ENCODE results near the gene KCNG2. TPM values are rescaled to one million over a fixed set of nuclear protein-coding genes. Genes with fewer than 3 reads are reported as not detected.
A peak's percentile ranks its signal among the peaks of the same experiment; 100 is the strongest.

The KCNG2 gene
- total and polyA plus RNA-seq, 2 donors (not counting 1 experiment from before 2014, with no cell fraction given) = not detected

GRCh38 chr18:79942211-79942610, 144.5 kb downstream of the KCNG2 start:
- DNase-seq = no peak
- Mint-ChIP-seq H3K9me3 (ENCODE audit: insufficient read depth) (no peaks in the 10 kb centered on the region), H3K27me3 (no peaks in the 10 kb centered on the region), H3K27ac (no peak overlapping the region), H3K4me1 (peaks cover 26% of the 10 kb centered on the region), H3K4me3 (no peak overlapping the region)
- no peak overlapping the region for H3K9ac ChIP-seq (ENCODE audit: low read length)
- WGBS (ENCODE audit: insufficient coverage) = 96% methylated on average over 5 of the region's 7 CpGs
- ATAC-seq (ENCODE audit: low read depth) = no peak
- H3K4me3 ChIP-seq (ENCODE audit: control extremely low read depth in 1 of 5, extremely low read depth in 1 of 5, insufficient read depth in 1 of 5, low read depth in 2 of 5, low read length in 4 of 5) = no peak overlapping the region
- ChIA-PET CTCF (no interaction called here), POLR2A (no interaction called here)
- peaks cover 0 to 7% (median 0%) of the 10 kb centered on the region in 3 donors for H3K9me3 ChIP-seq (ENCODE audit: control extremely low read depth in 1 of 3, control insufficient read depth in 2 of 3, insufficient read depth in 1 of 3, low read length in 2 of 3)
- peaks cover 84% of the 10 kb centered on the region for H4K20me1 ChIP-seq (ENCODE audit: control insufficient read depth, insufficient read depth, low read length, poor library complexity, severe bottlenecking)
- no peak overlapping the region for H3K27ac ChIP-seq (ENCODE audit: low read length in 2 of 2)
- H3K4me2 ChIP-seq (replicated peaks; ENCODE audit: low read depth, low read length, poor library complexity, severe bottlenecking) = no peak overlapping the region
- H3K4me1 ChIP-seq (ENCODE audit: control insufficient read depth in 2 of 2, insufficient read depth in 2 of 2, low read length in 2 of 2) = peaks cover 10 to 20% of the 10 kb centered on the region in 2 donors
- peaks cover 100% of the 10 kb centered on the region for H3K79me2 ChIP-seq (ENCODE audit: control insufficient read depth, insufficient read depth, low read length)
- peaks cover 3 to 46% of the 10 kb centered on the region in 2 experiments for H3K36me3 ChIP-seq (replicated peaks in 1 of 2; ENCODE audit: control extremely low read depth in 1 of 2, control insufficient read depth in 1 of 2, extremely low read depth in 1 of 2, insufficient read depth in 2 of 2, low read length in 1 of 2)
- TF ChIP-seq EZH2 (IDR thresholded peaks at IDR 0.05; ENCODE audit: borderline replicate concordance, insufficient read depth, low read depth, low read length, poor library complexity, severe bottlenecking) (no peak), CTCF (IDR thresholded peaks at IDR 0.05) (no peak)
- H3K27me3 ChIP-seq (replicated peaks in 1 of 4; ENCODE audit: control extremely low read depth in 1 of 4, control insufficient read depth in 3 of 4, insufficient read depth in 4 of 4, low read length in 3 of 4) = no peaks in the 10 kb centered on the region
- intact Hi-C loops (cut with micrococcal nuclease) = no loop called here
- no peak overlapping the region for H2AFZ ChIP-seq (ENCODE audit: insufficient read depth, low read depth, low read length, poor library complexity, severe bottlenecking)

- Mint-ChIP-seq H3K4me3 (no peak overlapping the region), H3K9me3 (ENCODE audit: insufficient read depth) (no peaks in the 10 kb centered on the region), H3K27ac (peak overlapping the region; percentile 26), H3K27me3 (no peaks in the 10 kb centered on the region), H3K4me1 (peaks cover 33% of the 10 kb centered on the region)
- DNase-seq (no peak), ATAC-seq (ENCODE audit: low read depth) (no peak)
- POLR2A ChIA-PET = no interaction called here
- Histone ChIP-seq H3K9me3 (ENCODE audit: control extremely low read depth in 1 of 3, control insufficient read depth in 2 of 3, insufficient read depth in 1 of 3, low read length in 2 of 3) (peaks cover 0 to 3% (median 0%) of the 10 kb centered on the region in 3 donors), H4K20me1 (ENCODE audit: control insufficient read depth, insufficient read depth, low read length, poor library complexity, severe bottlenecking) (peaks cover 82% of the 10 kb centered on the region), H3K4me1 (ENCODE audit: control insufficient read depth in 2 of 2, insufficient read depth in 2 of 2, low read length in 2 of 2) (peaks cover 10 to 24% of the 10 kb centered on the region in 2 donors), H3K79me2 (ENCODE audit: control insufficient read depth, insufficient read depth, low read length) (peaks cover 98% of the 10 kb centered on the region), H3K36me3 (replicated peaks in 1 of 2; ENCODE audit: control extremely low read depth in 1 of 2, control insufficient read depth in 1 of 2, extremely low read depth in 1 of 2, insufficient read depth in 2 of 2, low read length in 1 of 2) (peaks cover 3 to 44% of the 10 kb centered on the region in 2 experiments), H2AFZ (ENCODE audit: insufficient read depth, low read depth, low read length, poor library complexity, severe bottlenecking) (no peak overlapping the region), H3K4me2 (replicated peaks; ENCODE audit: low read depth, low read length, poor library complexity, severe bottlenecking) (no peak overlapping the region), H3K27me3 (replicated peaks in 1 of 4; ENCODE audit: control extremely low read depth in 1 of 4, control insufficient read depth in 3 of 4, insufficient read depth in 4 of 4, low read length in 3 of 4) (no peaks in the 10 kb centered on the region), H3K9ac (ENCODE audit: low read length) (no peak overlapping the region), H3K4me3 (ENCODE audit: control extremely low read depth in 1 of 5, extremely low read depth in 1 of 5, insufficient read depth in 1 of 5, low read depth in 2 of 5, low read length in 4 of 5) (no peak overlapping the region), H3K27ac (ENCODE audit: low read length in 2 of 2) (no peak overlapping the region)
- intact Hi-C loops (cut with micrococcal nuclease) = no loop called here
- 95% methylated on average over 29 of the region's 31 CpGs for WGBS (ENCODE audit: insufficient coverage)
- CTCF ChIA-PET = no interaction called here
- TF ChIP-seq CTCF (IDR thresholded peaks at IDR 0.05) (no peak), EZH2 (IDR thresholded peaks at IDR 0.05; ENCODE audit: borderline replicate concordance, insufficient read depth, low read depth, low read length, poor library complexity, severe bottlenecking) (no peak)
Measured at GRCh38 chr18:79942786-79943607, 145.3 kb downstream of the KCNG2 start.
